Prostate gland (tissue), 2 donors: ENCODE data around the gene MYO7B. TPM values are rescaled to one million over a fixed set of nuclear protein-coding genes. Genes with fewer than 3 reads are reported as not detected.

Source experiments
- DNase-seq: peaks from one replicate; pipeline ENCODE4 v3.0.0-alpha.2; 2019; ENCODE audit warnings: low spot score
- H3K27ac ChIP-seq, 2 donors: fragments of 200-600 bp; sonication (generic); 2 replicates each; pipeline ENCODE4 v1.5.1; 2017 to 2019
- H3K27me3 ChIP-seq: fragments of 200-600 bp; sonication (generic); replicated peaks from 2 replicates; pipeline ENCODE4 v1.5.1; 2019; ENCODE audit not compliant: insufficient read depth
- H3K36me3 ChIP-seq, 2 donors: fragments of 200-600 bp; sonication (generic); 1 replicate in 1 of 2; 2 replicates in 1 of 2; pipeline versions ENCODE4 v1.5.1 to v1.8.1; 2017 to 2019
- H3K4me1 ChIP-seq: fragments of 200-600 bp; sonication (generic); replicated peaks from 2 replicates; pipeline ENCODE4 v1.5.1; 2019
- H3K4me3 ChIP-seq, 2 donors: fragments of 200-600 bp; sonication (generic); 2 replicates each; pipeline ENCODE4 v1.5.1; 2017 to 2019
- H3K9me3 ChIP-seq: fragments of 200-600 bp; sonication (generic); 2 replicates; pipeline ENCODE4 v1.5.1; 2017
- POLR2A ChIP-seq: fragments of 450-650 bp; IDR thresholded peaks from one replicate; pipeline ENCODE4 v1.6.1; 2016; ENCODE audit warnings: antibody characterized with exemption, mild to moderate bottlenecking
- POLR2AphosphoS5 ChIP-seq: sonication (generic); formaldehyde crosslinking; IDR thresholded peaks from one replicate; pipeline ENCODE4 v1.6.1; 2017; ENCODE audit warnings: antibody characterized with exemption
- WGBS: methylation state at CpG from one replicate; pipeline ENCODE4 v1.1.5; 2018; 5-methylcytosine and 5-hydroxymethylcytosine counted together
- intact Hi-C: fragments of 100-400 bp; cut with DNase I; formaldehyde crosslinking; loops from one replicate; pipeline ENCODE4 v1.14.2; 2022
- total RNA-seq, 2 donors: library from RNA; depleted of rRNA; stranded (reverse); fragments of >200 nt; gene quantifications; one replicate each; pipeline ENCODE4 v1.1.0, GENCODE V29; 2016
- TF ChIP-seq, protein P1 (sequence below), 4 experiments: fragments of 200-600 bp in 2 of 4; fragments of 450-650 bp in 2 of 4; sonication (generic) in 2 of 4; IDR thresholded peaks; 1 replicate in 3 of 4; 2 replicates in 1 of 4; pipeline ENCODE4 v1.5.1; 2016 to 2019; ENCODE audit warnings: antibody characterized with exemption in 4 of 4, mild to moderate bottlenecking in 2 of 4, moderate library complexity in 2 of 4

Gene MYO7B
- total RNA-seq, 2 donors from 2014 or later: 1.4 TPM; not detected in 1

DNA sequence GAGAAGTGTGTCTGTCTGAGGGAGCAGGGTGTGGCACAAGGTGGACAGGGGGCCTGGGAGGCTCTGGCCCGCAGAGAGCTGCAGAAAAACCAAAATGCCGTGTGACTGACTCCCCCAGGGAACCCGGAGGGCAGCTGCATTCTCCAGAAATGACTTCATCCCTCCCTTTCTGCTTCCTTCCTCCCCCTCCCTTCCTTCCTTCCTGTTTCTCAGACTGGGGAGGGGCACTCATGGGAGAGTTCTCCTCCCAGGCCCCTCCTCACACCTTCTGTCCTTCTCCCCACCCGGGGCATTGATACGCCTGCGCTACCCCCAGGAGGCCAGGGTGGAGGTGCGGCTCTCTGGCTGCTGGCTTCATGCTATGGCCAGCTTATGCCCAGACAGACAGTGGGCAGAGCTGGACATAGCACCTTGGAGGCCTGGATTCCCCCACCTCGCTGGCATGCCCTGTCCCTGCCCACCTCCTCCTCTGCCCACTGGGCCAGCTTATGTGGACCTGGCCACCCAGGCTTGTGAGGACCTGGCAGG is 102.3 kb downstream of the MYO7B start:
- H3K27ac ChIP-seq: peak overlapping the region in 1 of 2 donors; percentile 5
- no peaks in the 10 kb centered on the region for H3K4me1 ChIP-seq
- no peaks in the 10 kb centered on the region for H3K36me3 ChIP-seq
- no peak overlapping the region for H3K4me3 ChIP-seq
- no peak for DNase-seq
- TF ChIP-seq POLR2A (no peak), POLR2AphosphoS5 (no peak)
- TF ChIP-seq, protein P1, sequence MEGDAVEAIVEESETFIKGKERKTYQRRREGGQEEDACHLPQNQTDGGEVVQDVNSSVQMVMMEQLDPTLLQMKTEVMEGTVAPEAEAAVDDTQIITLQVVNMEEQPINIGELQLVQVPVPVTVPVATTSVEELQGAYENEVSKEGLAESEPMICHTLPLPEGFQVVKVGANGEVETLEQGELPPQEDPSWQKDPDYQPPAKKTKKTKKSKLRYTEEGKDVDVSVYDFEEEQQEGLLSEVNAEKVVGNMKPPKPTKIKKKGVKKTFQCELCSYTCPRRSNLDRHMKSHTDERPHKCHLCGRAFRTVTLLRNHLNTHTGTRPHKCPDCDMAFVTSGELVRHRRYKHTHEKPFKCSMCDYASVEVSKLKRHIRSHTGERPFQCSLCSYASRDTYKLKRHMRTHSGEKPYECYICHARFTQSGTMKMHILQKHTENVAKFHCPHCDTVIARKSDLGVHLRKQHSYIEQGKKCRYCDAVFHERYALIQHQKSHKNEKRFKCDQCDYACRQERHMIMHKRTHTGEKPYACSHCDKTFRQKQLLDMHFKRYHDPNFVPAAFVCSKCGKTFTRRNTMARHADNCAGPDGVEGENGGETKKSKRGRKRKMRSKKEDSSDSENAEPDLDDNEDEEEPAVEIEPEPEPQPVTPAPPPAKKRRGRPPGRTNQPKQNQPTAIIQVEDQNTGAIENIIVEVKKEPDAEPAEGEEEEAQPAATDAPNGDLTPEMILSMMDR (IDR thresholded peaks at IDR 0.05): no peak
- 50% methylated on average over 8 of the region's 8 CpGs for WGBS
- H3K27me3 ChIP-seq: no peaks in the 10 kb centered on the region
- H3K9me3 ChIP-seq: no peaks in the 10 kb centered on the region
- intact Hi-C loops: no loop called here

DNA sequence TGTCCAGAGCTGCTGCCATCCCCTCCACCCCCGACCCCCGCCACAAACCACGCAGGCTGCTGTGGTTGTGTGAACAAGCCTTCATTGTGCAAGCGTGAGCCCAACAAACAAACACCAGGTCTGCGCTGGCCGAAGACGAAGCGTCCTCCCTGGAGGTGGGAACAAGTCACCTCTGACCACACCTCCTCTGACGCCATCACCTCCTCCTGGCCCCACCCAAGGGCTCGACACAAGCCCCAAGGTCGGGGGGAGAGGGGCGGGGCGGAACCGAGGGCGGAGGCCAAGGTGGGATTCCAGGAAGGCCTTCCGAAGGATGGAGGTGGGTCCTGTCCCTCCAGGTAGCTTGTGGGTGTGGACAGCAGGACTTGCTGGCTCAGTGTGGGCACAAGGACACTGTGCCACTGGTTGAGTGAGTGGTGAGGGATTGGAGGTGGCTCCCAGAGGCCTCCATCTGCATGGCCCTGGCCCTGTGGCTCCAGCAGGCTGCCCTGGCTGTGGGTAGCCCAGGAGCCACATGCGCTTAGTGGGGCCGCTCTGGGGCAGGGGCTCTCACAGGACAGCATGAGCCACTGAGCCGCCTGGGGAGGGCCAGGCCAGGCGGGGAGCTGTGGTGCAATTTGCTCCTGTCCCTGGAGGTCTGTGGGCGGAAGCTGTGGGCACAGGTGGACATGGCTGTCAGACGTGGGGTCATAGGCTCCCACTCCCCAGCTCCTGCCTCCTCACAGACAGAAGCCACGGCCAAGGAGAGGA is 103.1 kb downstream of the MYO7B start:
- no peaks in the 10 kb centered on the region for H3K9me3 ChIP-seq
- 69% methylated on average over 23 of the region's 23 CpGs for WGBS
- H3K4me1 ChIP-seq: no peaks in the 10 kb centered on the region
- H3K36me3 ChIP-seq: no peaks in the 10 kb centered on the region
- no peaks in the 10 kb centered on the region for H3K27me3 ChIP-seq
- no peak for TF ChIP-seq POLR2A
- no peak for TF ChIP-seq POLR2AphosphoS5
- TF ChIP-seq, protein P1 (IDR thresholded peaks at IDR 0.05): no peak
- peak overlapping the region in 1 of 2 donors; percentile 5 for H3K27ac ChIP-seq
- no peak for DNase-seq
- H3K4me3 ChIP-seq: no peak overlapping the region
- intact Hi-C loops: no loop called here

DNA sequence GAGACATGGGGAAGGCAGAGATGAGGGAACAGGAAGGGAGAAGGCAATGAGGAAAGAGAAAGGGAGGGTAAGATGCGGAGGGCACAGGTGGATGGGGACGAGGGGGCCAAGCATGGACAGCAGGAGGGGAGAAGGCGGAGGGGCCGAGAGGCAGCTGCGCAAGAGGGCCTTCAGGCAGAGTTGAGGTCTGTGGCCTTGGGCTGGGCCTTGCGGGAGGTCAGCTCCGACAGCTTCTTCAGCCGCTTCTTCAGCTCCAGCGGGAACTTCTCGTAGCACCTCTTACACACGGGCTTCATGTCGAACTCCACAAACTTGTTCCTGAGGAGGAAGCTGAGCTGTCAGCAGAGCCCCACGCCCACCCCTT is 103.6 kb downstream of the MYO7B start:
- Histone ChIP-seq H3K27me3 (no peaks in the 10 kb centered on the region), H3K27ac (no peak overlapping the region), H3K9me3 (no peaks in the 10 kb centered on the region), H3K4me3 (no peak overlapping the region), H3K36me3 (no peaks in the 10 kb centered on the region), H3K4me1 (no peaks in the 10 kb centered on the region)
- WGBS: 89% methylated on average over 13 of the region's 13 CpGs
- no peak for DNase-seq
- no peak for TF ChIP-seq POLR2AphosphoS5
- intact Hi-C loops: no loop called here

DNA sequence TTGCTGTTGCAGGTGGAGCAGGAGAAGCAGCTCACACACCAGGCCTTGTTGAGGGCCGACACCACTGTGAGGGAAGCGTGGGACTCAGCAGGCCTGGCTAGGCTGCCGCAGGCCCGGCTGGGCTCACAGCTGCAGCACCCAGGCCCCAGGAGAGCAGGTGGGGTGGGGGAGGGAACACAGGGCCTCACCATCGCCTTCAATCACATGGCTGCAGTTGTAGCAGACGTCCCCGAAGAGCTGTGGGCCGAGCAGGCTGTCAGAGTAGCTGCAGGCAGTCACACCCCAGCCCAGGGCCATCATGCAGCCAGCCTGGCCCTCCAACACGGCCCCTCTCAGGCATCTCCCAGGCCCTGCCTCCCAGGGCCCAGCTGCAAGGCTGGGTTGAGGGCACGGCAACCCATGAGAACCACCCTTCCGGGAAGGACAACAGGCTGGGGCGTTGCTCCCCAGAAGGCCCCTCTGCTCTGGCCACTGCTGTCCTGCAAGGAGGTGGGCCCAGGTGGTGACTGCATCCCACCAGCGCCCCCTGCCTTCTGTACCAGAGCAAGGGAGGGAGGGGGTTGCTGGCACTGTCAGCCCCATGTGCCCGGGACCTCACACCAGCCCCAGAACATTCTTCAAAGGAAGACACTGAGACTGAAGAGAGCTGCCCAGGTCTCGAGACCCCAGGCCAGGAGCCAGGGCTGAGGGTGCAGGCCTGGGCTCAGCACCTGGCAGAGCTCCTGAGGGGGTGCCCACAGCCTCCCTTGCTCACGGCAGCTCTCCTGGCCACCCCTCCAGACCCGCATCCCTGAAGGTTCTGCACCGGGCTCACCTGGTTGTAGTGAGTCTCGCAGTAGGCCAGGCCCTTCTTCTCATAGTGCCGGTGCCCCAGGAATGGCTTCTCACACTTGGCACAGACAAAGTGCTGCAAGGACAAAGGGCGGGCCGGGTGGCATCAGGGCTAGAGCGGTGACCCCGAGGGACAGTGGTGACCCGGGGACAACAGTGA is 104.9 kb downstream of the MYO7B start:
- Histone ChIP-seq H3K4me1 (no peaks in the 10 kb centered on the region), H3K27me3 (no peaks in the 10 kb centered on the region), H3K9me3 (no peaks in the 10 kb centered on the region), H3K4me3 (no peak overlapping the region), H3K36me3 (no peaks in the 10 kb centered on the region), H3K27ac (no peak overlapping the region)
- TF ChIP-seq POLR2AphosphoS5: no peak
- TF ChIP-seq POLR2A: no peak
- TF ChIP-seq, protein P1 (IDR thresholded peaks at IDR 0.05): no peak
- no peak for DNase-seq
- intact Hi-C loops: no loop called here
- WGBS: 89% methylated on average over 25 of the region's 25 CpGs

DNA sequence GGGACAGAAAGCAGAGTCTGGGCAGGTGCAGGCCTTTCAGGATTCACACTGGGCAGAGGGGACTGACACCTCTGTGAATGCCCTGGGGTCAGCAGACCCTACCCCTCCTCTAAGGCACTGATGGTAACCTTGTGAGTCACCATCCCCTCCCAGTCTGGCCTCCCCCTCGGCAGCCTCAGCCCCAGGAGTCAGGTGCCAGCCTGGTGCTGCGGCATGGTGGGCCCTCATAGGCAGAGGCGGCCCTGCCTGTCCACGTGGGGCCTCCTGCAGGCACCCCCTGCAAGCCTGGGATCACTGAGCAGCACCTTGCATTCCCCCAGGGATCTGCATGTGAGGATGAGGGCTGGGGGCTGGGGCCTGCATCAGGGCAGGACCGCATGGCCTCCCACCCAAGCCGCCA is 105.7 kb downstream of the MYO7B start:
- Histone ChIP-seq H3K27ac (no peak overlapping the region), H3K36me3 (no peaks in the 10 kb centered on the region), H3K4me1 (no peaks in the 10 kb centered on the region), H3K4me3 (no peak overlapping the region), H3K9me3 (no peaks in the 10 kb centered on the region), H3K27me3 (no peaks in the 10 kb centered on the region)
- 91% methylated on average over 6 of the region's 6 CpGs for whole genome bisulfite sequencing
- intact Hi-C loops: no loop called here
- TF ChIP-seq POLR2AphosphoS5: no peak
- TF ChIP-seq, protein P1 (IDR thresholded peaks at IDR 0.05): no peak
- no peak for TF ChIP-seq POLR2A
- DNase-seq: no peak
